GM12878 (cell line): Measurements from ENCODE around the gene POLD2. TPM values are rescaled to one million over a fixed set of nuclear protein-coding genes. Genes with fewer than 3 reads are reported as not detected.

Source experiments
- ATAC-seq: fragments of 200-7000 bp; cut with Tn5 transposase; 3 replicates; pipeline ENCODE4 v1.9.1; 2020; ENCODE audit warnings: mild to moderate bottlenecking, moderate library complexity
- BruUV-seq: library from RNA; stranded (reverse); fragments of 400-500 nt; replicated peaks from 2 replicates; lab custom pipeline; 2021; lab: Mats Ljungman, UMichigan
- CTCF ChIA-PET: fragments of 300-600 bp; sonication (Branson Sonifier 250); formaldehyde crosslinking; extraction: SDS; loops from one replicate; lab custom pipeline; 2021; ENCODE audit warnings: inconsistent platforms; lab: Yijun Ruan, JAX
- POLR2A ChIA-PET: fragments of 350-600 bp; formaldehyde crosslinking; extraction: SDS; loops from one replicate; lab custom pipeline; 2021; ENCODE audit warnings: inconsistent platforms; lab: Charles Lee
- RAD21 ChIA-PET: fragments of 300-600 bp; sonication (Branson Sonifier 250); formaldehyde crosslinking; loops from one replicate; lab custom pipeline; 2023; ENCODE audit warnings: antibody characterized with exemption; ENCODE audit not compliant: unreplicated experiment; lab: Charles Lee
- SMC1A ChIA-PET: fragments of 300-600 bp; sonication (Branson Sonifier 250); formaldehyde crosslinking; loops from one replicate; lab custom pipeline; 2023; ENCODE audit not compliant: unreplicated experiment, uncharacterized antibody; lab: Charles Lee
- DNase-seq: peaks from one replicate; pipeline ENCODE4 v3.0.0-alpha.2; 2011; ENCODE audit warnings: low read depth, low spot score
- FAIRE-seq: peaks from 3 replicates; lab custom pipeline; 2011; peaks lifted over from hg19 to GRCh38; lab: Jason Lieb, UNC
- H2AFZ ChIP-seq: 2 replicates; pipeline ENCODE4 v1.6.0; 2011; ENCODE audit warnings: low read depth, low read length, control low read depth; ENCODE audit not compliant: control insufficient read depth
- H3K27ac ChIP-seq: 2 replicates; pipeline ENCODE4 v1.5.1; 2011; ENCODE audit warnings: control low read depth; ENCODE audit not compliant: control insufficient read depth, insufficient read depth
- H3K27me3 ChIP-seq, 2 experiments: replicated peaks in 1 of 2; 2 replicates each; pipeline versions ENCODE4 v1.6.0 to v1.6.1; 2011; ENCODE audit warnings: low read length in 1 of 2; ENCODE audit not compliant: control insufficient read depth in 2 of 2, insufficient read depth in 2 of 2
- H3K36me3 ChIP-seq, 2 experiments: 2 replicates each; pipeline ENCODE4 v1.5.1; 2011; ENCODE audit warnings: low read length in 1 of 2; ENCODE audit not compliant: control insufficient read depth in 2 of 2, insufficient read depth in 2 of 2
- H3K4me1 ChIP-seq: 2 replicates; pipeline ENCODE4 v1.6.1; 2011; ENCODE audit warnings: mild to moderate bottlenecking, low read length, moderate library complexity, mixed read lengths; ENCODE audit not compliant: control insufficient read depth, insufficient read depth
- H3K4me2 ChIP-seq: 2 replicates; pipeline ENCODE4 v1.6.0; 2011; ENCODE audit warnings: control low read depth; ENCODE audit not compliant: control insufficient read depth, insufficient read depth
- H3K4me3 ChIP-seq: fragments of 200-600 bp; sonication (generic); 2 replicates; pipeline ENCODE4 v1.5.1; 2016
- H3K79me2 ChIP-seq: 2 replicates; pipeline ENCODE4 v1.6.0; 2011; ENCODE audit warnings: low read length; ENCODE audit not compliant: control insufficient read depth, insufficient read depth
- H3K9ac ChIP-seq: 2 replicates; pipeline ENCODE4 v1.8.0; 2011; ENCODE audit warnings: low read length, control low read depth, mixed read lengths; ENCODE audit not compliant: control insufficient read depth, insufficient read depth
- H3K9me3 ChIP-seq: replicated peaks from 3 replicates; pipeline ENCODE4 v1.5.1; 2011; ENCODE audit warnings: mild to moderate bottlenecking, low read length; ENCODE audit not compliant: control insufficient read depth, insufficient read depth
- H4K20me1 ChIP-seq: 2 replicates; pipeline ENCODE4 v1.6.0; 2011; ENCODE audit not compliant: control insufficient read depth, insufficient read depth
- MLLT1 ChIP-seq: fragments of 450-650 bp; IDR thresholded peaks from 2 replicates; pipeline ENCODE4 v1.6.1; 2016; ENCODE audit warnings: mild to moderate bottlenecking
- POLR2A ChIP-seq: IDR thresholded peaks from 2 replicates; pipeline ENCODE4 v1.6.1; 2011; ENCODE audit warnings: low read depth, mild to moderate bottlenecking, low read length
- RAD51 ChIP-seq: fragments of 450-650 bp; IDR thresholded peaks from 2 replicates; pipeline ENCODE4 v1.6.1; 2016; ENCODE audit warnings: moderate library complexity, mild to moderate bottlenecking, inconsistent platforms
- RCOR1 ChIP-seq: conservative IDR thresholded peaks from 2 replicates; pipeline ENCODE4 v1.6.1; 2012; ENCODE audit warnings: low read depth, low read length, improper control_type of control experiment
- YBX1 ChIP-seq: fragments of 450-650 bp; IDR thresholded peaks from 2 replicates; pipeline ENCODE4 v1.6.1; 2016; ENCODE audit warnings: antibody characterized with exemption
- ZBED1 ChIP-seq: IDR thresholded peaks from 2 replicates; pipeline ENCODE4 v1.6.1; 2016; ENCODE audit warnings: borderline replicate concordance
- WGBS: methylation state at CpG from one replicate; pipeline ENCODE4 v1.1.6; 2016; ENCODE audit warnings: low lambda C conversion rate; ENCODE audit not compliant: insufficient replicate concordance, insufficient coverage; ENCODE audit errors: missing lambda C conversion rate; 5-methylcytosine and 5-hydroxymethylcytosine counted together
- in situ Hi-C: fragments of 300-500 bp; cut with MboI; formaldehyde crosslinking; loops from 9 replicates; pipeline ENCODE4 v1.14.3; 2018; ENCODE audit warnings: mixed read lengths
- intact Hi-C: fragments of 100-400 bp; cut with micrococcal nuclease; formaldehyde crosslinking; loops from one replicate; pipeline ENCODE4 v1.14.2; 2022; ENCODE audit not compliant: unreplicated experiment
- polyA plus RNA-seq, 11 experiments: library from polyadenylated mRNA; depleted of rRNA in 4 of 11; unstranded in 6 of 11; stranded (reverse) in 5 of 11; fragments of >200 nt; fragmentation: Nextera tagmentation in 4 of 11; fragmentation: Illumina TruSeq in 1 of 11; extraction: Ambion mirVana in 4 of 11; extraction: Trizol in 1 of 11; gene quantifications; 1 replicate in 1 of 11; 2 replicates in 10 of 11; pipeline versions ENCODE4 v1.2.1 to v1.2.3, GENCODE V29; 2011 to 2016; ENCODE audit warnings: inconsistent platforms in 2 of 11, missing spikeins in 2 of 11, low read depth in 1 of 11
- total RNA-seq, 4 experiments: library from RNA; depleted of rRNA in 3 of 4; stranded (reverse); fragments of >200 nt in 3 of 4; fragmentation: Illumina TruSeq in 1 of 4; extraction: Trizol in 1 of 4; gene quantifications; 2 replicates each; pipeline versions ENCODE4 v1.2.1 to v1.2.3, GENCODE V29; 2013 to 2021

POLD2 gene
- total and polyA plus RNA-seq, 10 of the 15 experiments (the other 5 are each of a cell fraction or from before 2014, with no cell fraction given) = 19.1 to 287 (median 169) TPM

- ChIA-PET POLR2A (interaction anchor here (0.8 to 1.5 kb wide), 3 partner anchors 9 to 79 kb away, joined by 3 to 5 read pairs (median 3); partner anchors contain the start of gene YKT6), RAD21 (interaction anchor here (0.6 to 1.1 kb wide), 3 partner anchors 75 to 540 kb away, joined by 3 to 4 read pairs (median 3); partner anchors contain the start of gene STK17A), SMC1A (interaction anchor here (1.3 to 2.4 kb wide), 4 partner anchors 24 to 75 kb away, joined by 3 to 10 read pairs (median 5); no protein-coding TSS in a partner anchor), CTCF (interaction anchor here (0.8 to 1.2 kb wide), 2 partner anchors 17 to 23 kb away, joined by 3 to 4 read pairs; no protein-coding TSS in a partner anchor)
- no peaks in the 10 kb centered on the region for H3K27me3 ChIP-seq
- no TSS peak for BruUV-seq
- peaks cover 2 to 3% of the 10 kb centered on the region in 2 experiments; a peak in 2 of 4 replicates for H3K36me3 ChIP-seq
- no peaks in the 10 kb centered on the region for H3K9me3 ChIP-seq
- peak overlapping the region; percentile 89 for H3K4me3 ChIP-seq
- peaks cover 6% of the 10 kb centered on the region for H3K4me1 ChIP-seq
- peaks cover 16% of the 10 kb centered on the region for H3K79me2 ChIP-seq
- in situ Hi-C loops = no loop called here
- FAIRE-seq (no peak), DNase-seq (no peak), ATAC-seq (no peak)
- TF ChIP-seq ZBED1 (no peak), YBX1 (no peak), RAD51 (no peak)
- intact Hi-C loops = loop anchor here (2.0 kb wide), 1 partner anchor 40 kb away; the partner anchor contains the start of gene POLM
- no peaks in the 10 kb centered on the region for H4K20me1 ChIP-seq
- H2AFZ ChIP-seq = no peak overlapping the region
- 8% methylated on average over 1 of the region's 1 CpG for WGBS
- peak overlapping the region; percentile 76 for H3K27ac ChIP-seq
- H3K4me2 ChIP-seq = peak overlapping the region; percentile 83
- peak overlapping the region; percentile 84 for H3K9ac ChIP-seq
Observed at GRCh38 chr7:44122529-44122928, 819 bp downstream of the POLD2 start.

- intact Hi-C loops (loop anchor here (2.0 kb wide), 1 partner anchor 39 kb away; the partner anchor contains the start of gene POLM), in situ Hi-C loops (no loop called here)
- 0 out of 2 replicates have a peak, but pooled peaks have one; percentile 21 for TF ChIP-seq POLR2A
- 0 out of 2 replicates have a peak, but pooled peaks have one; percentile 26 for TF ChIP-seq MLLT1
- TF ChIP-seq RCOR1 = no peak
- Histone ChIP-seq H2AFZ (no peak overlapping the region), H3K27ac (no peak overlapping the region), H3K36me3 (peaks cover 3 to 6% of the 10 kb centered on the region in 2 experiments; a peak in 3 of 4 replicates), H3K4me2 (peak overlapping the region; percentile 83), H3K27me3 (no peaks in the 10 kb centered on the region), H3K4me3 (peak overlapping the region; percentile 89; the same call in 1 of the 2 replicates), H3K9me3 (no peaks in the 10 kb centered on the region), H4K20me1 (no peaks in the 10 kb centered on the region), H3K79me2 (peaks cover 16% of the 10 kb centered on the region), H3K4me1 (peaks cover 6% of the 10 kb centered on the region), H3K9ac (peak overlapping the region; percentile 84; the same call in 1 of the 2 replicates)
- FAIRE-seq = no peak
- ChIA-PET SMC1A (interaction anchor here (1.6 to 2.4 kb wide), 2 partner anchors 24 to 41 kb away, joined by 5 to 10 read pairs; no protein-coding TSS in a partner anchor), POLR2A (interaction anchor here (0.8 to 1.5 kb wide), 2 partner anchors 10 to 79 kb away, joined by 3 to 5 read pairs; partner anchors contain the start of gene YKT6), CTCF (interaction anchor here (0.8 to 1.2 kb wide), 2 partner anchors 17 to 23 kb away, joined by 3 to 4 read pairs; no protein-coding TSS in a partner anchor), RAD21 (interaction anchor here (0.5 to 1.1 kb wide), 2 partner anchors 40 to 539 kb away, joined by 3 read pairs; partner anchors contain the start of gene STK17A)
- no peak for DNase-seq
- BruUV-seq = no TSS peak
- no peak for ATAC-seq
- WGBS = 98% methylated on average over 12 of the region's 12 CpGs
Observed at GRCh38 chr7:44121761-44122420, 1.5 kb downstream of the POLD2 start.
